Peyer's patch (tissue), 4 donors: Measurements from ENCODE around the gene CDH23.

Experiments
- POLR2A ChIP-seq, 2 donors: fragments of 450-650 bp; IDR thresholded peaks; one replicate each; pipeline ENCODE4 v1.5.1; 2017; ENCODE audit warnings: antibody characterized with exemption in 2 of 2, mild to moderate bottlenecking in 2 of 2, moderate library complexity in 2 of 2
- TF ChIP-seq, protein P1 (sequence below), 6 experiments: fragments of 450-650 bp in 4 of 6; fragments of 200-600 bp in 2 of 6; sonication (generic) in 1 of 6; IDR thresholded peaks; one replicate each; pipeline ENCODE4 v1.5.1; 2017 to 2019; ENCODE audit warnings: antibody characterized with exemption in 6 of 6, mild to moderate bottlenecking in 3 of 6, moderate library complexity in 1 of 6

DNA sequence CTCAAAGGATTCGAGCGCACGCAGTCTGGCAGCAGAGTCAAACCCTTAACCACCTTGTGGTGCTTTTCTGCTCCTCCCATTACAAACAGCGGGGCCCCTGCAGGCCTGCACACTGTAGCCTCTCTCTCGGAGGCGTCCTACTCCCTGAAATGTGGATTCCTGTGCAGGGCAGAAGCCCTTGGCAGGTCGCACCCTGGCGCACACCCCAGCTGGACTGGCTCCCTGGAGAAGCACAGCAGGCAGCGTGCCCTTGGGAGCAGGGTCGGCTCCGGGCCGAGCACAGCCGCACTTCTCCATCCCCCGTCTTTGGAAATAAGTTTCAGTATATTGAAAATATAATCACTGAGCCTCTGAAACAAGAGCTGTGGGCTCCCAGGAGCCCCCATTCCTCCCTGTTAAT is 178.7 kb downstream of the CDH23 start:
- TF ChIP-seq, protein P1, sequence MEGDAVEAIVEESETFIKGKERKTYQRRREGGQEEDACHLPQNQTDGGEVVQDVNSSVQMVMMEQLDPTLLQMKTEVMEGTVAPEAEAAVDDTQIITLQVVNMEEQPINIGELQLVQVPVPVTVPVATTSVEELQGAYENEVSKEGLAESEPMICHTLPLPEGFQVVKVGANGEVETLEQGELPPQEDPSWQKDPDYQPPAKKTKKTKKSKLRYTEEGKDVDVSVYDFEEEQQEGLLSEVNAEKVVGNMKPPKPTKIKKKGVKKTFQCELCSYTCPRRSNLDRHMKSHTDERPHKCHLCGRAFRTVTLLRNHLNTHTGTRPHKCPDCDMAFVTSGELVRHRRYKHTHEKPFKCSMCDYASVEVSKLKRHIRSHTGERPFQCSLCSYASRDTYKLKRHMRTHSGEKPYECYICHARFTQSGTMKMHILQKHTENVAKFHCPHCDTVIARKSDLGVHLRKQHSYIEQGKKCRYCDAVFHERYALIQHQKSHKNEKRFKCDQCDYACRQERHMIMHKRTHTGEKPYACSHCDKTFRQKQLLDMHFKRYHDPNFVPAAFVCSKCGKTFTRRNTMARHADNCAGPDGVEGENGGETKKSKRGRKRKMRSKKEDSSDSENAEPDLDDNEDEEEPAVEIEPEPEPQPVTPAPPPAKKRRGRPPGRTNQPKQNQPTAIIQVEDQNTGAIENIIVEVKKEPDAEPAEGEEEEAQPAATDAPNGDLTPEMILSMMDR (IDR thresholded peaks at IDR 0.05) = no peak
- TF ChIP-seq POLR2A (IDR thresholded peaks at IDR 0.05) = no peak
